Lung (tissue), 12 donors: ENCODE measurements around the gene RNF167. TPM values are rescaled to one million over a fixed set of nuclear protein-coding genes. Genes with fewer than 3 reads are reported as not detected.
"Not testable (repeated sequence)": the region's sequence is repeated elsewhere in the genome, so short reads cannot be mapped to it uniquely, and the experiment has no call there.

Experiments used
- ATAC-seq: fragments of 200-7000 bp; cut with Tn5 transposase; one replicate; pipeline ENCODE4 v1.9.1; 2020; ENCODE audit warnings: moderate number of reproducible peaks; ENCODE audit not compliant: insufficient read depth, low FRiP score
- DNase-seq, 3 donors: peaks; one replicate each; pipeline ENCODE4 v3.0.0-alpha.2; 2013 to 2017
- H3K27ac ChIP-seq, 2 donors: one replicate each; pipeline ENCODE4 v1.5.1; 2013; ENCODE audit warnings: mild to moderate bottlenecking in 2 of 2, moderate library complexity in 2 of 2, control low read depth in 1 of 2, inconsistent platforms in 1 of 2, low read depth in 1 of 2, low read length in 1 of 2
- H3K27me3 ChIP-seq, 3 donors: one replicate each; pipeline ENCODE4 v1.5.1; 2013; ENCODE audit warnings: low read length in 2 of 3; ENCODE audit not compliant: control insufficient read depth in 3 of 3, insufficient read depth in 3 of 3
- H3K36me3 ChIP-seq, 4 donors: one replicate each; pipeline ENCODE4 v1.5.1; 2013; ENCODE audit warnings: low read length in 4 of 4, mild to moderate bottlenecking in 1 of 4, moderate library complexity in 1 of 4; ENCODE audit not compliant: control insufficient read depth in 4 of 4, insufficient read depth in 4 of 4
- H3K4me1 ChIP-seq, 5 donors: one replicate each; pipeline ENCODE4 v1.5.1; 2013; ENCODE audit warnings: low read length in 5 of 5, mild to moderate bottlenecking in 2 of 5, moderate library complexity in 1 of 5; ENCODE audit not compliant: control insufficient read depth in 5 of 5, insufficient read depth in 5 of 5
- H3K4me3 ChIP-seq: one replicate; pipeline ENCODE4 v1.5.1; 2013; ENCODE audit warnings: mild to moderate bottlenecking, control low read depth, moderate library complexity
- H3K9ac ChIP-seq, 2 donors: one replicate each; pipeline ENCODE4 v1.5.1; 2013; ENCODE audit warnings: low read length in 2 of 2, control low read depth in 1 of 2; ENCODE audit not compliant: insufficient read depth in 1 of 2
- H3K9me3 ChIP-seq, 4 donors: one replicate each; pipeline ENCODE4 v1.5.1; 2013; ENCODE audit warnings: low read length in 3 of 4, mild to moderate bottlenecking in 1 of 4, moderate library complexity in 1 of 4; ENCODE audit not compliant: control insufficient read depth in 4 of 4, insufficient read depth in 3 of 4
- CTCF ChIP-seq: IDR thresholded peaks from 2 replicates; pipeline ENCODE4 v1.5.1; 2012; ENCODE audit warnings: mild to moderate bottlenecking; ENCODE audit errors: control extremely low read depth, extremely low read depth
- WGBS, 2 donors: extraction: QIAGEN DNeasy Blood & Tissue Kit; methylation state at CpG; one replicate each; pipeline ENCODE4 v1.1.7; 2013; 5-methylcytosine and 5-hydroxymethylcytosine counted together
- polyA plus RNA-seq, 2 donors: library from polyadenylated mRNA; stranded (reverse); fragments of 200-250 nt; gene quantifications; one replicate each; pipeline ENCODE4 v1.2.1, GENCODE V29; 2013
- total RNA-seq, 2 donors: library from RNA; depleted of rRNA in 1 of 2; stranded (reverse); fragments of >200 nt in 1 of 2; gene quantifications; one replicate each; pipeline ENCODE4 v1.2.1, GENCODE V29; 2014 to 2021
- donor health status: control.
- donor health status: control.
- donor health status: Bipolar disorder and iron deficiency.
- donor health status: healthy.
- donor health status: DM: yes; HTN: yes; CAD: no.

Gene RNF167
- total and polyA plus RNA-seq, 4 donors: 30.8 to 142 (median 97.0) TPM

- peaks cover 0 to 7% (median 7%) of the 10 kb centered on the region in 3 donors for H3K27me3 ChIP-seq
- ATAC-seq: no peak
- H3K36me3 ChIP-seq: no peaks in the 10 kb centered on the region
- TF ChIP-seq CTCF: no peak
- peak in 1 of 3 donors; percentile 14 for DNase-seq
- no peak overlapping the region for H3K9ac ChIP-seq
- WGBS, 2 donors: 54 to 68% methylated on average over 10 of the region's 10 CpGs
- H3K4me3 ChIP-seq: no peak overlapping the region
- no peaks in the 10 kb centered on the region for H3K9me3 ChIP-seq
- H3K4me1 ChIP-seq: peaks cover 0 to 9% (median 5%) of the 10 kb centered on the region in 5 donors
- H3K27ac ChIP-seq: peak overlapping the region in 1 of 2 donors; percentile 84
Observed at GRCh38 chr17:4908301-4908700, 31.8 kb upstream of the RNF167 start.

GRCh38 chr17:4908711-4909496 lies 31.2 kb upstream of the RNF167 start:
- peaks cover 0 to 9% (median 5%) of the 10 kb centered on the region in 5 donors for H3K4me1 ChIP-seq
- H3K36me3 ChIP-seq: no peaks in the 10 kb centered on the region
- DNase-seq: peak; percentile 90 to 95 (median 93)
- H3K27me3 ChIP-seq: peaks cover 0 to 7% (median 5%) of the 10 kb centered on the region in 3 donors
- no peaks in the 10 kb centered on the region for H3K9me3 ChIP-seq
- H3K9ac ChIP-seq: peak overlapping the region in 1 of 2 donors; percentile 62
- H3K4me3 ChIP-seq: no peak overlapping the region
- ATAC-seq: peak; percentile 97
- peak; percentile 82 for TF ChIP-seq CTCF
- H3K27ac ChIP-seq: peak overlapping the region in 1 of 2 donors; percentile 84
- WGBS, 2 donors: 20 to 21% methylated on average over 20 of the region's 20 CpGs

- Histone ChIP-seq H3K4me1 (peaks cover 0 to 4% (median 0%) of the 10 kb centered on the region in 5 donors), H3K9me3 (no peaks in the 10 kb centered on the region), H3K36me3 (no peaks in the 10 kb centered on the region), H3K9ac (no peak overlapping the region), H3K27me3 (no peaks in the 10 kb centered on the region), H3K27ac (no peak overlapping the region), H3K4me3 (no peak overlapping the region)
- no peak for TF ChIP-seq CTCF
- 80 to 84% methylated on average over 1 of the region's 1 CpG for WGBS, 2 donors
- no peak for DNase-seq
- no peak for ATAC-seq
Observed at GRCh38 chr17:4913994-4914393, 26.1 kb upstream of the RNF167 start.

- not testable (repeated sequence) for H3K36me3 ChIP-seq, H3K4me1 ChIP-seq, H3K9me3 ChIP-seq, H3K27me3 ChIP-seq, H3K27ac ChIP-seq, ATAC-seq, DNase-seq, H3K9ac ChIP-seq, H3K4me3 ChIP-seq
- WGBS, 2 donors: 92 to 94% methylated on average over 4 of the region's 4 CpGs
Observed at GRCh38 chr17:4914551-4914950, 25.5 kb upstream of the RNF167 start.
